Measurements from ENCODE around the gene FAM163B. TPM values are rescaled to one million over a fixed set of nuclear protein-coding genes. Genes with fewer than 3 reads are reported as not detected.
"Not testable (repeated sequence)": the region's sequence is repeated elsewhere in the genome, so short reads cannot be mapped to it uniquely, and the experiment has no call there.

The FAM163B gene
- total RNA-seq, 1 donor from 2014 or later = not detected

DNA sequence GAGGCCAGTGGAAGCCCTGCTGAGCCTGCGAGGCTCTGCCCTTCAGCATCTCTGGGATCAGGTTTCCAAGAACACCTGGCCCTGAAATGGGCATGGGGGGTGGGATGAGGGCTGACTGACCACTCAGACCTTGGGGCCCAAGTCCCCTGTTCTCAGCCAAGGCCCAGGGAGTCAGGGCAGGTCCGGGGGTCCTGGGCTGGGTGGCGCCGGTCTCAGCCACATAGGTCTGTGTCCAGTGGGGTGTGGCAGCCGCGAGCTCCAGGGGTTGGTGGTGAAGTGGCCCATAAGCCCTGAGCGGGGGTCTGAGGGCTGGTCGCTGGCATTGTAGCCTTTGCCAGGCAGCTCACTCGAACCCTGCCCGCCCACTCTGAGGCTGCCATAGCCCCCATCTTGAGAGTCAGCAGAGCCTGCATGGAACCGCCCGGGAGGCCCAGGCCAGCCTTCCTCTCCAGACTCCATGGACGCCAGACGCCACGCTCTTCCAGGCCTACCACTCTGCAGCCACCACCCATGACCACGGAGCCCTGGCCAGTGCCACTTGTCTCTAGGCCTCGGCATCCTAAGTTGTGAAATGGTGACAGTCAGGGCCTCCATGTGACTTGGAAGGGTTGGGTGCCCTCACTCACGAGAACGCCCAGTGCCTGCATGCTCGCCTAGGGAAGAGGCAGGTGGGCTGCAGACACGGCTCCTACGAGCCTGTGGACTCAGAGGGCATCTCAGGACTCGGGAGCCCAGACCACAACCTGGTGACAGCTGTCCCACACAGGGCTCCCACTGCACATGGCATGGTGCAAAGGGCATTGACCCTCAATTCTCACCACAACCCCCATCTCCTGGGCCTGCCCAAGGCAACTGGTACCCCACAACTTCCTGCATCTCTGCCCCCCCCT is 20.3 kb upstream of the FAM163B start:
- no peak overlapping the region for H3K27ac Mint-ChIP-seq (ENCODE audit: unreplicated experiment)
- no peaks in the 10 kb centered on the region for H3K36me3 ChIP-seq (ENCODE audit: insufficient read depth, low read length)
- H3K27me3 Mint-ChIP-seq (ENCODE audit: low read depth, unreplicated experiment) = peaks cover 63% of the 10 kb centered on the region
- peaks cover 1% of the 10 kb centered on the region for H3K4me1 Mint-ChIP-seq (ENCODE audit: low read depth, unreplicated experiment)
- H3K9me3 Mint-ChIP-seq (ENCODE audit: unreplicated experiment) = peaks cover 24% of the 10 kb centered on the region
- no peak overlapping the region for H3K4me3 ChIP-seq (ENCODE audit: insufficient read depth, low read depth, low read length)
- no peak overlapping the region for H3K9ac ChIP-seq (ENCODE audit: low read length)
- H3K79me2 ChIP-seq (ENCODE audit: insufficient read depth, low read length) = no peaks in the 10 kb centered on the region
- H2AFZ ChIP-seq (ENCODE audit: low read depth, low read length) = no peak overlapping the region
- no peak overlapping the region for H3K27ac ChIP-seq (ENCODE audit: low read depth, low read length)
- H3K27me3 ChIP-seq (ENCODE audit: insufficient read depth, low read length) = peaks cover 18% of the 10 kb centered on the region
- FAIRE-seq (no peak), DNase-seq (ENCODE audit: low read depth) (no peak)
- no peak overlapping the region for H3K4me2 ChIP-seq (ENCODE audit: low read length)
- no peak overlapping the region for H3K4me3 Mint-ChIP-seq (ENCODE audit: unreplicated experiment)
- H3K9me3 ChIP-seq (ENCODE audit: insufficient read depth, low read depth, low read length) = peaks cover 4% of the 10 kb centered on the region
- TF ChIP-seq EZH2 (IDR thresholded peaks at IDR 0.05; ENCODE audit: insufficient read depth, low read length) = no peak
- TF ChIP-seq, protein P1, sequence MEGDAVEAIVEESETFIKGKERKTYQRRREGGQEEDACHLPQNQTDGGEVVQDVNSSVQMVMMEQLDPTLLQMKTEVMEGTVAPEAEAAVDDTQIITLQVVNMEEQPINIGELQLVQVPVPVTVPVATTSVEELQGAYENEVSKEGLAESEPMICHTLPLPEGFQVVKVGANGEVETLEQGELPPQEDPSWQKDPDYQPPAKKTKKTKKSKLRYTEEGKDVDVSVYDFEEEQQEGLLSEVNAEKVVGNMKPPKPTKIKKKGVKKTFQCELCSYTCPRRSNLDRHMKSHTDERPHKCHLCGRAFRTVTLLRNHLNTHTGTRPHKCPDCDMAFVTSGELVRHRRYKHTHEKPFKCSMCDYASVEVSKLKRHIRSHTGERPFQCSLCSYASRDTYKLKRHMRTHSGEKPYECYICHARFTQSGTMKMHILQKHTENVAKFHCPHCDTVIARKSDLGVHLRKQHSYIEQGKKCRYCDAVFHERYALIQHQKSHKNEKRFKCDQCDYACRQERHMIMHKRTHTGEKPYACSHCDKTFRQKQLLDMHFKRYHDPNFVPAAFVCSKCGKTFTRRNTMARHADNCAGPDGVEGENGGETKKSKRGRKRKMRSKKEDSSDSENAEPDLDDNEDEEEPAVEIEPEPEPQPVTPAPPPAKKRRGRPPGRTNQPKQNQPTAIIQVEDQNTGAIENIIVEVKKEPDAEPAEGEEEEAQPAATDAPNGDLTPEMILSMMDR (IDR thresholded peaks at IDR 0.05; ENCODE audit: insufficient read depth, low read depth, low read length) = no peak
- no peaks in the 10 kb centered on the region for H3K36me3 Mint-ChIP-seq (ENCODE audit: low read depth, unreplicated experiment)
- no peaks in the 10 kb centered on the region for H4K20me1 ChIP-seq (ENCODE audit: insufficient read depth, low read length)
- H3K4me1 ChIP-seq (ENCODE audit: insufficient read depth, low read length) = no peaks in the 10 kb centered on the region

DNA sequence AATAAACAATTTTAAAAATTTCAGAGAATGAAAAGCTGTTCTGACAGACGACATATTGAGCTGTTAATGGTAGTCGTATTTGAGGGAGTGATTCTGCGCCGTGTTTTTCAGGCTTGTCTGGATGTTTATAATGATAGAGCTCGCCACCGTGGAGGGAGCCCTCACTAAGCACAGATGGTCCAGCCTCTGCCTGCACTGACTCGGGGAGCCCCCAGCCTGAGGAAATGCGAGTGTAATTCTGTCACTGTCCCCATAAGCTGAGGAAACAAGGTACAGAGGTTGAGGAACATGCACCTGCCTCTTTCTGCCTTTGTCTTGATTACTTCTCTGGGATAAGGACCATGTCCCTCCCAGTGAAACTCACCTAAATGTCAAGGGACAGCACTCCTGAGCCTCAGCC is 19.6 kb upstream of the FAM163B start:
- no peak overlapping the region for H3K9ac ChIP-seq (ENCODE audit: low read length)
- H4K20me1 ChIP-seq (ENCODE audit: insufficient read depth, low read length) = no peaks in the 10 kb centered on the region
- no peak overlapping the region for H3K27ac Mint-ChIP-seq (ENCODE audit: unreplicated experiment)
- H3K4me2 ChIP-seq (ENCODE audit: low read length) = no peak overlapping the region
- peaks cover 27% of the 10 kb centered on the region for H3K9me3 Mint-ChIP-seq (ENCODE audit: unreplicated experiment)
- no peaks in the 10 kb centered on the region for H3K79me2 ChIP-seq (ENCODE audit: insufficient read depth, low read length)
- peaks cover 4% of the 10 kb centered on the region for H3K9me3 ChIP-seq (ENCODE audit: insufficient read depth, low read depth, low read length)
- no peak overlapping the region for H2AFZ ChIP-seq (ENCODE audit: low read depth, low read length)
- H3K27me3 Mint-ChIP-seq (ENCODE audit: low read depth, unreplicated experiment) = peaks cover 63% of the 10 kb centered on the region
- H3K4me1 Mint-ChIP-seq (ENCODE audit: low read depth, unreplicated experiment) = peaks cover 1% of the 10 kb centered on the region
- H3K4me3 Mint-ChIP-seq (ENCODE audit: unreplicated experiment) = no peak overlapping the region
- no peak overlapping the region for H3K4me3 ChIP-seq (ENCODE audit: insufficient read depth, low read depth, low read length)
- no peak overlapping the region for H3K27ac ChIP-seq (ENCODE audit: low read depth, low read length)
- DNase-seq (ENCODE audit: low read depth) (no peak), FAIRE-seq (no peak)
- H3K27me3 ChIP-seq (ENCODE audit: insufficient read depth, low read length) = peaks cover 13% of the 10 kb centered on the region
- no peak for TF ChIP-seq EZH2 (IDR thresholded peaks at IDR 0.05; ENCODE audit: insufficient read depth, low read length)
- TF ChIP-seq, protein P1 (IDR thresholded peaks at IDR 0.05; ENCODE audit: insufficient read depth, low read depth, low read length) = no peak
- no peaks in the 10 kb centered on the region for H3K4me1 ChIP-seq (ENCODE audit: insufficient read depth, low read length)
- H3K36me3 Mint-ChIP-seq (ENCODE audit: low read depth, unreplicated experiment) = no peaks in the 10 kb centered on the region
- no peaks in the 10 kb centered on the region for H3K36me3 ChIP-seq (ENCODE audit: insufficient read depth, low read length)

DNA sequence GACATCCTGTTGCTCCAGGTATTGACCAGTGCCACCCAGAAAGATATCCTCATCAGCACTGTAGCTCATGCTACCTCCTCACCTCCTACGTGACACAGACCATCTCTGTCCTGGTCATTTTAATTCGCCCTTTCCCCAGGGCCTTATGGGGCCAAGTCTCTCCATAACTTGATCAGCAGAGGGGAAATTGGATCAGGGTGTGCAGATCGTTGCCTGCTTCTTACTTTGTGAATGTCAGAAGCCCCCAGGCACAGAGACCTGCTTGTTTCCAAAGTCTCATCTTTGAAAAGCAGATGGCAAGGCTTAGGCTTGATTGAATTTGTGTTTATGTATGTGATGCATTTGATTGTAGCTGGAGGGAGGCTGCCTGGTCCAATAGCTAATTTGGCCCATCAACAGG is 18.2 kb upstream of the FAM163B start:
- H3K27ac Mint-ChIP-seq (ENCODE audit: unreplicated experiment) = no peak overlapping the region
- Histone ChIP-seq H4K20me1 (ENCODE audit: insufficient read depth, low read length) (no peaks in the 10 kb centered on the region), H3K79me2 (ENCODE audit: insufficient read depth, low read length) (no peaks in the 10 kb centered on the region), H3K4me2 (ENCODE audit: low read length) (no peak overlapping the region), H3K36me3 (ENCODE audit: insufficient read depth, low read length) (no peaks in the 10 kb centered on the region), H3K9me3 (ENCODE audit: insufficient read depth, low read depth, low read length) (peaks cover 4% of the 10 kb centered on the region), H3K4me1 (ENCODE audit: insufficient read depth, low read length) (no peaks in the 10 kb centered on the region), H3K9ac (ENCODE audit: low read length) (no peak overlapping the region), H3K27me3 (ENCODE audit: insufficient read depth, low read length) (peaks cover 14% of the 10 kb centered on the region), H3K27ac (ENCODE audit: low read depth, low read length) (no peak overlapping the region), H2AFZ (ENCODE audit: low read depth, low read length) (no peak overlapping the region), H3K4me3 (ENCODE audit: insufficient read depth, low read depth, low read length) (no peak overlapping the region)
- DNase-seq (ENCODE audit: low read depth) (no peak), FAIRE-seq (no peak)
- H3K27me3 Mint-ChIP-seq (ENCODE audit: low read depth, unreplicated experiment) = peaks cover 66% of the 10 kb centered on the region
- TF ChIP-seq, protein P1 (IDR thresholded peaks at IDR 0.05; ENCODE audit: insufficient read depth, low read depth, low read length) = no peak
- no peak for TF ChIP-seq EZH2 (IDR thresholded peaks at IDR 0.05; ENCODE audit: insufficient read depth, low read length)
- H3K4me3 Mint-ChIP-seq (ENCODE audit: unreplicated experiment) = no peak overlapping the region
- no peaks in the 10 kb centered on the region for H3K4me1 Mint-ChIP-seq (ENCODE audit: low read depth, unreplicated experiment)
- no peaks in the 10 kb centered on the region for H3K36me3 Mint-ChIP-seq (ENCODE audit: low read depth, unreplicated experiment)
- H3K9me3 Mint-ChIP-seq (ENCODE audit: unreplicated experiment) = peaks cover 27% of the 10 kb centered on the region

DNA sequence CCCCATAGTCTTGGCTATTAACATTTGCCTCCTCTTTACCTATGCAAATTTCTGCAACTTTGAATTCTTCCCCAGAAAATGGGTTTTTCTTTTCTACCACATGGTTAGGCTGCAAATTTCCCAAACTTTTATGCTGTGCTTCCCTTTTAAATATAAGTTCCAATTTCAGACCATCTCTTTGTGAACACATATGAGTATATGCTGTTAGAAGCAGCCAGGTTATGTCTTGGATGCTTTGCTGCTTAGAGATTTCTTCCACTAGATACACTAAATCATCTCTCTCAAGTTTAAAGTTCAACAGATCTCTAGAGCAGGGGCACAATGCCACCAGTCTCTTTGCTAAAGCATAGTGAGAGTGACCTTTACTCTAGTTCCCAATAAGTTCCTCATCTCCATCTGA is 16.8 kb upstream of the FAM163B start:
- H3K36me3 ChIP-seq (ENCODE audit: insufficient read depth, low read length); H3K79me2 ChIP-seq (ENCODE audit: insufficient read depth, low read length); H3K4me2 ChIP-seq (ENCODE audit: low read length); FAIRE-seq; H3K9me3 ChIP-seq (ENCODE audit: insufficient read depth, low read depth, low read length); H3K27ac ChIP-seq (ENCODE audit: low read depth, low read length); DNase-seq (ENCODE audit: low read depth); H3K4me1 Mint-ChIP-seq (ENCODE audit: low read depth, unreplicated experiment); H3K4me1 ChIP-seq (ENCODE audit: insufficient read depth, low read length); H3K36me3 Mint-ChIP-seq (ENCODE audit: low read depth, unreplicated experiment); H3K9ac ChIP-seq (ENCODE audit: low read length); H3K4me3 ChIP-seq (ENCODE audit: insufficient read depth, low read depth, low read length); H3K4me3 Mint-ChIP-seq (ENCODE audit: unreplicated experiment); H2AFZ ChIP-seq (ENCODE audit: low read depth, low read length); H3K27ac Mint-ChIP-seq (ENCODE audit: unreplicated experiment); H4K20me1 ChIP-seq (ENCODE audit: insufficient read depth, low read length): not testable (repeated sequence)
- H3K27me3 ChIP-seq (ENCODE audit: insufficient read depth, low read length) = peaks cover 19% of the 10 kb centered on the region
- Mint-ChIP-seq H3K27me3 (ENCODE audit: low read depth, unreplicated experiment) (peaks cover 74% of the 10 kb centered on the region), H3K9me3 (ENCODE audit: unreplicated experiment) (peaks cover 28% of the 10 kb centered on the region)
